Activated T-cell treated with anti-CD3 and anti-CD28 coated beads, Interleukin-2, amount 50 U/mL, for 24 hours (primary cell): ENCODE results near the gene PTPRS.

Experiments
- DNase-seq: peaks from one replicate; pipeline ENCODE4 v3.0.0-alpha.2; 2020
- H3K27ac Mint-ChIP-seq: 2 replicates; pipeline ENCODE4 v1.8.0; 2020; ENCODE audit warnings: mild to moderate bottlenecking, mixed read lengths
- H3K27me3 Mint-ChIP-seq: 2 replicates; pipeline ENCODE4 v1.8.0; 2020; ENCODE audit warnings: mixed read lengths
- H3K36me3 Mint-ChIP-seq: 2 replicates; pipeline ENCODE4 v1.8.0; 2020; ENCODE audit warnings: low read depth, mixed read lengths
- H3K4me1 Mint-ChIP-seq: 2 replicates; pipeline ENCODE4 v1.8.0; 2020; ENCODE audit warnings: low read depth, mixed read lengths
- H3K4me3 Mint-ChIP-seq: 2 replicates; pipeline ENCODE4 v1.8.0; 2020; ENCODE audit warnings: mild to moderate bottlenecking, moderate library complexity, mixed read lengths
- H3K9me3 Mint-ChIP-seq: 2 replicates; pipeline ENCODE4 v1.8.0; 2020; ENCODE audit warnings: mixed read lengths

Gene PTPRS

GRCh38 chr19:5341981-5342380 is 1.4 kb upstream of the PTPRS start:
- no peak overlapping the region for H3K4me3 Mint-ChIP-seq
- no peaks in the 10 kb centered on the region for H3K9me3 Mint-ChIP-seq
- H3K27ac Mint-ChIP-seq = no peak overlapping the region
- peaks cover 21% of the 10 kb centered on the region for H3K4me1 Mint-ChIP-seq
- no peaks in the 10 kb centered on the region for H3K36me3 Mint-ChIP-seq
- no peak for DNase-seq
- H3K27me3 Mint-ChIP-seq = peaks cover 63% of the 10 kb centered on the region

DNA sequence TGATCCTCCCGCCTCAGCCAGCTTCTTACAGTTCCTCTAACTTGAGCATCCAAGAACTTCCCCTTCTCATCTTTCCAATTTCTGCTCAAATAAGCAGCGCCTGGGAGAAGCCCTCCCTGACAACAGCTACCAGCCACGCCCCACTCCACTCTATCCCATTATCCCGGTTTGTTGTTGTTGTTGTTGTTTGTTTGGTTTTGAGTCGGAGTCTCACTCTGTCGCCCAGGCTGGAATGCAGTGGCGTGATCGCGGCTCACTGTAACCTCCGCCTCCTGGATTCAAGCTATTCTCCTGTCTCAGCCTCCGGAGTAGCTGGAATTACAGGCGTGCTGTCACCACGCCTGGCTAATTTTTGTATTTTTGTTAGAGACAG is 822 bp upstream of the PTPRS start:
- Mint-ChIP-seq H3K27ac (no peak overlapping the region), H3K36me3 (no peaks in the 10 kb centered on the region), H3K4me3 (peak overlapping the region; percentile 39), H3K4me1 (peaks cover 20% of the 10 kb centered on the region), H3K27me3 (peaks cover 65% of the 10 kb centered on the region), H3K9me3 (no peaks in the 10 kb centered on the region)
- DNase-seq = no peak

GRCh38 chr19:5339950-5340636 is 519 bp downstream of the PTPRS start:
- Mint-ChIP-seq H3K27ac (no peak overlapping the region), H3K27me3 (peaks cover 71% of the 10 kb centered on the region), H3K4me3 (peak overlapping the region; percentile 59), H3K4me1 (peaks cover 25% of the 10 kb centered on the region), H3K36me3 (no peaks in the 10 kb centered on the region), H3K9me3 (no peaks in the 10 kb centered on the region)
- DNase-seq = peak; percentile 42

- Mint-ChIP-seq H3K9me3 (no peaks in the 10 kb centered on the region), H3K4me1 (peaks cover 25% of the 10 kb centered on the region), H3K4me3 (peak overlapping the region; percentile 63), H3K27me3 (peaks cover 75% of the 10 kb centered on the region), H3K27ac (no peak overlapping the region), H3K36me3 (no peaks in the 10 kb centered on the region)
- DNase-seq = peak; percentile 36
Observed at GRCh38 chr19:5339198-5339949, 1.2 kb downstream of the PTPRS start.

- Mint-ChIP-seq H3K27me3 (peaks cover 78% of the 10 kb centered on the region), H3K36me3 (no peaks in the 10 kb centered on the region), H3K4me1 (peaks cover 25% of the 10 kb centered on the region), H3K9me3 (no peaks in the 10 kb centered on the region), H3K4me3 (peak overlapping the region; percentile 63), H3K27ac (no peak overlapping the region)
- no peak for DNase-seq
Observed at GRCh38 chr19:5338656-5339197, 1.9 kb downstream of the PTPRS start.

DNA sequence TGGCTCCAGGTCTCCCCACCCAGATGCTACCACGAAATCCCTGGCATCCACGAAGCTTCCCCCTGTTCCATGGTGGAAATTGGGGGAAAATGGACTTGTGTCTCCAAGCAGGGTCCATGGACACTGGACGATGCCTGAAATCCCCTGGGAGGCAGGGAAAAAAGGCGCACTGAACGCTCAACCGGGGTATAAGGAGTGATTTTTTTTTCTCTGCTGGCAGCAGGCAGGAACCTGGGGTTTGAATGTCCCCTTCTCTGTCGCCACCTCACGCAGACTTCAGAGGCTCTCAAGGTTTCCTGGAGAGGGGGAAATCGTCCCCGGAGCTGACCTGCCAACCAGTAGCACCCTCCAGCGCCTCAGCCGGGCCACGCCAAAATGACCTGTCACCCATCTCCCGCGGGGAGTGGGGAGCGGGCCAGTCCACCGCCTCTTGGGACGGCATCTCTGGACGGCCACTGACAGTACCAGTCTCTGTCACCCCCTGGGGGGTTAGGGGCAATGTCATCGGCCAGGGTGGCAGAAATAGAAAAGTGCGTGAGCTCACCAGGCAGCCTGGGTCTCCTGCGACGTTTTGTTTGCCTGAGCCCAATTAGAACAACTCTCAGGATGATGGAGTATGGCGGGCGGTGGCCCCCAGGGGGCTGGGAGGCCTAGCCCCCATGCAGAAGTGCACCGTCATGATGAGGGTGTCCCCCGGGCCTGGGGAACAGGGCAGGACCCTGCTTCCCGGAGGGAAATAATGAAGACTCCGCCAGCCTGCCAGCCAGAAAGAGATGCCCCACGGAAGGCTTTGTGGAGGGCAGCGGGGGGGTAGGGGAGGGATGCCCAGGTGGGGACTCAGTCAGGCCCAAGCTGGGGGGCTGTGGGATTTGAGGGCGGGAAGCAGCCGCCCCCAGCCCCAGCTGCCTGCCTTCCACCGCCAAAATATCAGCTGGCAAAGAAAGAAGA is 2.6 kb downstream of the PTPRS start:
- H3K4me3 Mint-ChIP-seq = no peak overlapping the region
- H3K27ac Mint-ChIP-seq = no peak overlapping the region
- H3K27me3 Mint-ChIP-seq = peaks cover 81% of the 10 kb centered on the region
- DNase-seq = no peak
- H3K9me3 Mint-ChIP-seq = no peaks in the 10 kb centered on the region
- H3K4me1 Mint-ChIP-seq = peaks cover 25% of the 10 kb centered on the region
- no peaks in the 10 kb centered on the region for H3K36me3 Mint-ChIP-seq

DNA sequence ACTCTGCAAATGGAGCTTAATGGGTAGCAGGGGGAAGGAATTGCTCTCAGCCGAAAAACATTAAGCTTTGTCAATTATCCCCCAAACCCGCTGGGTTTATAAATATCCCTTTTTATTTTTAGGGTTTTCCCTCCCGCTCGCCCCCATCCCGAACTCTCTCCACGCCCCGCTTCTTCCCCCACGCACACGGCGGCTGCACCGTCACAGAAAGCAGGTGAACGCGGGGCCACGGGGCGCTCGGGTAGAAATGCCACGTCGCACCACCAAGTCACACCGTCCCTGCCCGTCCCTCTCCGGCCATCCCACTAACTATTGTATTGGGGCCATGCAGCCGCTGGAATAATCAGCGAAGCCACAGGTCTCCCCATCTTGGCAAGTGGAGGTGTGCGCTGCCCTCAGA is 3.5 kb downstream of the PTPRS start:
- peaks cover 82% of the 10 kb centered on the region for H3K27me3 Mint-ChIP-seq
- H3K27ac Mint-ChIP-seq = no peak overlapping the region
- peaks cover 25% of the 10 kb centered on the region for H3K4me1 Mint-ChIP-seq
- no peaks in the 10 kb centered on the region for H3K9me3 Mint-ChIP-seq
- H3K36me3 Mint-ChIP-seq = no peaks in the 10 kb centered on the region
- DNase-seq = no peak
- no peak overlapping the region for H3K4me3 Mint-ChIP-seq

- no peak overlapping the region for H3K27ac Mint-ChIP-seq
- no peak overlapping the region for H3K4me3 Mint-ChIP-seq
Observed at GRCh38 chr19:5336195-5336965, 4.2 kb downstream of the PTPRS start.

GRCh38 chr19:5335593-5335992 is 5.0 kb downstream of the PTPRS start:
- no peak for DNase-seq
- H3K27ac Mint-ChIP-seq = no peak overlapping the region
- H3K27me3 Mint-ChIP-seq = peaks cover 77% of the 10 kb centered on the region
- H3K9me3 Mint-ChIP-seq = no peaks in the 10 kb centered on the region
- peaks cover 22% of the 10 kb centered on the region for H3K4me1 Mint-ChIP-seq
- no peak overlapping the region for H3K4me3 Mint-ChIP-seq
- H3K36me3 Mint-ChIP-seq = no peaks in the 10 kb centered on the region

More at GRCh38 chr19:5336195-5336965, 4.2 kb downstream of the PTPRS start:
- Mint-ChIP-seq H3K4me1 (peaks cover 25% of the 10 kb centered on the region), H3K27me3 (peaks cover 82% of the 10 kb centered on the region), H3K36me3 (no peaks in the 10 kb centered on the region), H3K9me3 (no peaks in the 10 kb centered on the region)
- no peak for DNase-seq

DNA sequence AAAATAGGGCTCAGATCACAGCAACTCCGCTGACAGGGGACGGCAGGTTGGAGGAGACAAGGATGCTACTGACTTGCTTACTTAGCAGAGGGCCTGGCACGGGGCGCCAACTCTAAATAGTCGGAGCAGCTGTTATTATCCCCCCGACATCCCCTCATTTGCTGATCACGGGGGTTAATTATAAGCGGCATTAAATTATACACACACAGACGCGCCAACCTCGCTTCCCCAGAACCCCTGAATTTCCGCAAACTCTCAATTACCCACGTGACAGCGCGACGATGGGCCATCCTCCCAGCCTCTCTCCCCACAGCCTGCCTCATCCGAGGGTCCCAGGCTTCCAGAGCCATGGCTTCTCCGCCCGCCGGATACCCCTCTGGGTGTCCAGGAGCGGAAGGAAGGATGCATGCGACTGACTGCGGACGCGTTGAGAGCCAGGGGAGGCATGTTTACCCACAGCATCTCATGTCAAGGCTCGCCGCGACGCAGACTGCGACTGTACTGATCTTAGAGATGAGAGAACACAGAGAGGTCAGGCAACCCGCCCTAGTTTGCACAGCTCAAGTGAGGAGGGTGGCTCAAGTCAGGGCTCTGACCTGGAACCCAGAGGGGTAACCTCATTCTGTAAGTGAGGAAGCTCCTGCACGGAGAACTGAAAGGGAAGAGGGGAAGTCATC is 5.7 kb downstream of the PTPRS start:
- Mint-ChIP-seq H3K4me1 (peaks cover 21% of the 10 kb centered on the region), H3K36me3 (no peaks in the 10 kb centered on the region), H3K27ac (no peak overlapping the region), H3K27me3 (peaks cover 80% of the 10 kb centered on the region), H3K9me3 (no peaks in the 10 kb centered on the region), H3K4me3 (no peak overlapping the region)
- DNase-seq = no peak

GRCh38 chr19:5334366-5334739 is 6.3 kb downstream of the PTPRS start:
- DNase-seq = no peak
- Mint-ChIP-seq H3K4me1 (peaks cover 19% of the 10 kb centered on the region), H3K4me3 (no peak overlapping the region), H3K27ac (no peak overlapping the region), H3K36me3 (no peaks in the 10 kb centered on the region), H3K9me3 (no peaks in the 10 kb centered on the region), H3K27me3 (peaks cover 79% of the 10 kb centered on the region)

DNA sequence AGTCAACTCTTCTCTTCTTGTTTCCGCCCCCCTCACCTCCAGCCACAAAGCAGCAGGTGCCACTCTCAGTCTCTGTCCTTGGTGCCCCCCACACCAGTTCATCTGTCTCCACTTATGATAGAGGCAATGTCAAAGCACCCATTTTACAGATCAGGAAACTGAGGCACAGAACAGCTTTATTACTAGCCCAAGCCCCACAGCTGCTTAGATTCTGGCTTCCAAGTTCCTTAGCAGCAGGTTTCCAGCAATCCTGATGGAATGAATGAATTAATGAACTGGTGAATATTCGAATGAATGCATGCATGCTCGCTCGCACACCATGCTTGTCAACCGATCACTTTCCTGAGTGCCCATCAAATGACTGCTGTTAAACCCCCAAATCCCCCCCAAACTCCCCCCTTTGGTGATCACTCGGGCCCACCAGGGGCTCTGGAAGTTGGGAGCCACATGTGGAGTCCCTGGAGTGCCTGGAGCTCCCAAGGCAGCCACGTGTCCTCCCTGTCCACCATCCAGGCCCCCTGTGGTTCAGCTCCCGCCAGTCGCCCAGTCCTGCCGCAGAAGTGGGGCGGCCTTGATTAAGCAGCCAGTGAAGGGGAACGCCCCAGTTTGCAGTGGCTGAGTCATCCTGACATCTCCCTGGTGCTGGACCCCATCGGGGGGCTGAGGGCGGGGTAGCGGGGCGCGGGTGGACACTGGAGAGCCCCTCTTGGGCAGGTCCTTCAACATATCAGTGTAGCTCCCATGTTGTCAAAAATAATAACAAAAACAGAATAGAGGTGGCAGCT is 6.8 kb downstream of the PTPRS start:
- no peak overlapping the region for H3K4me3 Mint-ChIP-seq
- peaks cover 79% of the 10 kb centered on the region for H3K27me3 Mint-ChIP-seq
- H3K27ac Mint-ChIP-seq = no peak overlapping the region
- no peaks in the 10 kb centered on the region for H3K36me3 Mint-ChIP-seq
- peaks cover 13% of the 10 kb centered on the region for H3K4me1 Mint-ChIP-seq
- no peak for DNase-seq
- H3K9me3 Mint-ChIP-seq = no peaks in the 10 kb centered on the region

- no peaks in the 10 kb centered on the region for H3K36me3 Mint-ChIP-seq
- DNase-seq = no peak
- H3K4me3 Mint-ChIP-seq = no peak overlapping the region
- peaks cover 70% of the 10 kb centered on the region for H3K27me3 Mint-ChIP-seq
- no peak overlapping the region for H3K27ac Mint-ChIP-seq
- H3K4me1 Mint-ChIP-seq = peaks cover 13% of the 10 kb centered on the region
- no peaks in the 10 kb centered on the region for H3K9me3 Mint-ChIP-seq
Observed at GRCh38 chr19:5332501-5332900, 8.1 kb downstream of the PTPRS start.
